H1 (cell line): ENCODE data around the gene SARNP. TPM values are rescaled to one million over a fixed set of nuclear protein-coding genes. Genes with fewer than 3 reads are reported as not detected.
A peak's percentile ranks its signal among the peaks of the same experiment; 100 is the strongest.

Source experiments
- GTF2F1 ChIP-seq: IDR thresholded peaks from 2 replicates; pipeline ENCODE4 v1.6.1; 2012; ENCODE audit warnings: low read depth, low read length, improper control_type of control experiment, borderline replicate concordance
- KDM5A ChIP-seq: fragments of 200-600 bp; IDR thresholded peaks from 2 replicates; pipeline ENCODE4 v1.7.1; 2012; ENCODE audit warnings: mild to moderate bottlenecking, low read length, inconsistent platforms, mixed read lengths
- PHF8 ChIP-seq: fragments of 200-600 bp; sonication (generic); conservative IDR thresholded peaks from 2 replicates; pipeline ENCODE4 v1.7.1; 2012; ENCODE audit warnings: low read depth, mild to moderate bottlenecking, inconsistent platforms, low read length, moderate library complexity
- RFX5 ChIP-seq: IDR thresholded peaks from 2 replicates; pipeline ENCODE4 v1.6.1; 2011; ENCODE audit warnings: low read depth, low read length, improper control_type of control experiment, borderline replicate concordance
- SP1 ChIP-seq: IDR thresholded peaks from 2 replicates; pipeline ENCODE4 v1.6.1; 2011; ENCODE audit warnings: low read depth, low read length
- TEAD4 ChIP-seq: IDR thresholded peaks from 2 replicates; pipeline ENCODE4 v1.6.1; 2012; ENCODE audit warnings: low read depth, low read length, inconsistent platforms, mixed read lengths
- polyA plus RNA-seq, 7 experiments: library from polyadenylated mRNA; depleted of rRNA in 3 of 7; stranded (reverse) in 5 of 7; unstranded in 2 of 7; fragments of >200 nt in 5 of 7; fragments of 200-250 nt in 2 of 7; gene quantifications; 1 replicate in 5 of 7; 2 replicates in 1 of 7; 4 replicates in 1 of 7; pipeline versions ENCODE4 v1.2.1 to v1.2.3, GENCODE V29; 2011 to 2013; ENCODE audit warnings: missing spikeins in 2 of 7, mixed read lengths in 2 of 7
- total RNA-seq: library from RNA; stranded (reverse); fragmentation: NEBNext Ultra II Directional; extraction: Animal tissue kit (Norgen Biotek cat#: 25700); gene quantifications from 2 replicates; pipeline ENCODE4 v1.2.1, GENCODE V29; 2021

The SARNP gene
- total and polyA plus RNA-seq, 2 of the 8 experiments (the other 6 are each of a cell fraction or from before 2014, with no cell fraction given), result 114 to 226 TPM

DNA sequence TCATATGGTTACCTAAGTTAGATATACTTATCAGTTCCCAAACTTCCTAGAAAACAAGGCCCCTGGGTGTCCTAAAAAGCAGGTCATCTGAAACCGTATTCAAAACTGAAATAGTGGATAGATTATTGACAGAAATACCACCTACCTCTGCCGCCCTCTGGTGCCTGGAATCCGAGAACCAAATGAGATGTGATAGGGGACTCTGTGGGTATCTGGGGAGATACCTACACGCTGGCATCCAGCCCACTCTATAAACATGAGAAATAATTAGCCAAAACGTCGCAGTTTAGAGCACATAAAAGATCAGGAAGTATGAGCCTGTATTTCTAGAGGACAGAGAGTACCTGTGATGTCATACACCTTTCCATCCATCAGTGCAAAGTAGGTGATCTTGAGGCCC is 4.7 kb upstream of the SARNP start (continued):
- TF ChIP-seq PHF8, result no peak
- TF ChIP-seq TEAD4, result peak; percentile 97
- TF ChIP-seq GTF2F1, result no peak
- TF ChIP-seq KDM5A, result no peak
- no peak for TF ChIP-seq RFX5
- TF ChIP-seq SP1, result no peak
